Heart right ventricle (tissue), 16 donors: ENCODE data around the gene MOBP. TPM values are rescaled to one million over a fixed set of nuclear protein-coding genes. Genes with fewer than 3 reads are reported as not detected.

Experiments used
- ATAC-seq, 8 donors: fragments of 200-7000 bp; cut with Tn5 transposase; one replicate each; pipeline ENCODE4 v1.9.1; 2020; ENCODE audit warnings: mild to moderate bottlenecking in 8 of 8, moderate library complexity in 8 of 8, moderate number of reproducible peaks in 1 of 8
- DNase-seq, 2 donors: peaks; one replicate each; pipeline ENCODE4 v3.0.0-alpha.2; 2020
- H3K27ac ChIP-seq, 10 donors: fragments of 200-600 bp; sonication (generic) in 2 of 10; one replicate each; pipeline versions ENCODE4 v1.5.0 to v1.8.0; 2020 to 2022; ENCODE audit warnings: mild to moderate bottlenecking in 3 of 10
- H3K27me3 ChIP-seq, 7 donors: fragments of 200-600 bp; one replicate each; pipeline ENCODE4 v1.8.0; 2021 to 2022; ENCODE audit warnings: mild to moderate bottlenecking in 2 of 7
- H3K36me3 ChIP-seq, 9 donors: fragments of 200-600 bp; sonication (generic) in 1 of 9; one replicate each; pipeline versions ENCODE4 v1.5.0 to v1.8.0; 2020 to 2022; ENCODE audit warnings: mild to moderate bottlenecking in 2 of 9
- H3K4me1 ChIP-seq, 9 donors: fragments of 200-600 bp; sonication (generic) in 1 of 9; one replicate each; pipeline versions ENCODE4 v1.5.0 to v1.8.0; 2020 to 2022; ENCODE audit warnings: mild to moderate bottlenecking in 4 of 9
- H3K4me3 ChIP-seq, 10 donors: fragments of 200-600 bp; sonication (generic) in 2 of 10; one replicate each; pipeline versions ENCODE4 v1.5.0 to v1.8.0; 2020 to 2022; ENCODE audit warnings: mild to moderate bottlenecking in 7 of 10, moderate library complexity in 2 of 10
- H3K9me3 ChIP-seq, 11 donors: fragments of 200-600 bp in 10 of 11; sonication (generic) in 2 of 11; one replicate each; pipeline versions ENCODE4 v1.5.0 to v1.8.0; 2013 to 2022; ENCODE audit warnings: mild to moderate bottlenecking in 2 of 11, control low read depth in 1 of 11, moderate library complexity in 1 of 11
- WGBS, 2 donors: extraction: QIAGEN DNeasy Blood & Tissue Kit; methylation state at CpG; one replicate each; pipeline ENCODE4 v1.1.7; 2013; ENCODE audit warnings: inconsistent platforms in 1 of 2; 5-methylcytosine and 5-hydroxymethylcytosine counted together
- intact Hi-C, 10 donors: fragments of 100-400 bp; cut with DNase I; formaldehyde crosslinking; loops; one replicate each; pipeline versions ENCODE4 v1.11.1 to v1.14.2; 2022
- polyA plus RNA-seq, 2 donors: library from polyadenylated mRNA; stranded (reverse); fragments of 200-250 nt; gene quantifications; one replicate each; pipeline ENCODE4 v1.2.3, GENCODE V29; 2013
- total RNA-seq, 10 donors: library from RNA; stranded (reverse); fragmentation: NEBNext Ultra II Directional in 3 of 10; extraction: Animal tissue kit (Norgen Biotek cat#: 25700) in 3 of 10; gene quantifications; one replicate each; pipeline versions ENCODE4 v1.2.1 to v1.2.4, GENCODE V29; 2021 to 2023
- TF ChIP-seq, protein P1 (sequence below), 9 donors: fragments of 200-600 bp; sonication (generic) in 2 of 9; IDR thresholded peaks; one replicate each; pipeline versions ENCODE4 v1.5.0 to v1.8.0; 2021 to 2022; ENCODE audit warnings: antibody characterized with exemption in 9 of 9, mild to moderate bottlenecking in 5 of 9, moderate library complexity in 1 of 9
- donor health status: Arrhythmogenic right ventricular cardiomyopathy.
- donor health status: ischemic (EF 13 %, LVEDD 7.1; RV severe dilation, severe dysfunction).
- donor health status: healthy with polysubstance abuse.
- donor health status: DM: no; HTN: yes; CAD: no.
- donor health status: DM: no; HTN: no; CAD: no.
- donor health status: ischemic (EF 25% LVEDD 6.9; RV normal size, moderate dysfunction).
- donor health status: ischemic (EF 25% LVEDD 5.7; RV mildly dilated, moderate dysfunction).
- donor health status: healthy.
- donor health status: DM: yes; HTN: yes; CAD: no.
- donor health status: Ischemic cardiomyopathy.
- donor health status: ischemic (EF 35%, LVEDD 5.7; RV mildly dilated, moderate dysfunction).
- donor health status: nonischemic (EF 11% LVEDD 7.7; RV severe dilation, severe dysfunction).
- donor health status: DM: yes; HTN: yes; CAD: no.
- donor health status: PGD.
- donor health status: ischemic (EF 29% LVEDD 5.4; RV normal size, mild dysfunction).
- donor health status: nonischemic (EF 23%, LVEDD 6.1; RV moderate dilation, normal function).

MOBP gene
- total and polyA plus RNA-seq, 12 donors = 0.01 to 0.59 (median 0.11) TPM; not detected in 7

DNA sequence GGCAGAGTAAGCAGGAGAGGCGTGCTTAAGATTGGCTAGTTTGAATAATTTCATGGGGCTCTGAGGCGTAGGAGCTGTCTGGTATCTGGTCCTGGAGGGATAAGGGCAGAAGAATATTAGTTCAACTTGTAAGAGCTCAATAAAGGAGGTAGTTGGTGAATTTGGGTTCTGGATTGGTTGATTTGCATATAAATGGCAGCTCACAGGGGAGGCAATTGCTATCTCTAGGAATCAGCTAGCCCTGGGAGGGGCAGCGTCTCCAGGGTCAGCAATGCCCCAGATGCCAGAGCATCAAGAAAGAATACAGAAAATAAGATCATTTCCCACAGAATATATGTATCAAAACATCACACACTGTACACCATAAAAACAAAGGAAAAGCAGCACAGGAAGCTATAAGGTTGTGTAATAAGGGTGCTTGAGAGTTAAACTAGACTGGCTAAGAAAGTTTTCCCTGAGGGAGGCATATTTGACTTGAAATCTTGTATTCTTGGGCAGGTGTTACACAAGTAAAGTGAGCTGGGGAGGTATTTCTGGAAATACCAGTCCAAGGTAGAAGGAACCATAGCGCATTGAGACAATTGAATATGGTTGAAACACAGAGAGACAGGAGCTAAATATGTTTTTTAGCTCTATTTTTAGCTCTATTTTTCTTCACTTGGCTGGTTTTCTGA is 6.1 kb downstream of the MOBP start:
- H3K4me1 ChIP-seq = no peaks in the 10 kb centered on the region
- no peak overlapping the region for H3K4me3 ChIP-seq
- TF ChIP-seq, protein P1, sequence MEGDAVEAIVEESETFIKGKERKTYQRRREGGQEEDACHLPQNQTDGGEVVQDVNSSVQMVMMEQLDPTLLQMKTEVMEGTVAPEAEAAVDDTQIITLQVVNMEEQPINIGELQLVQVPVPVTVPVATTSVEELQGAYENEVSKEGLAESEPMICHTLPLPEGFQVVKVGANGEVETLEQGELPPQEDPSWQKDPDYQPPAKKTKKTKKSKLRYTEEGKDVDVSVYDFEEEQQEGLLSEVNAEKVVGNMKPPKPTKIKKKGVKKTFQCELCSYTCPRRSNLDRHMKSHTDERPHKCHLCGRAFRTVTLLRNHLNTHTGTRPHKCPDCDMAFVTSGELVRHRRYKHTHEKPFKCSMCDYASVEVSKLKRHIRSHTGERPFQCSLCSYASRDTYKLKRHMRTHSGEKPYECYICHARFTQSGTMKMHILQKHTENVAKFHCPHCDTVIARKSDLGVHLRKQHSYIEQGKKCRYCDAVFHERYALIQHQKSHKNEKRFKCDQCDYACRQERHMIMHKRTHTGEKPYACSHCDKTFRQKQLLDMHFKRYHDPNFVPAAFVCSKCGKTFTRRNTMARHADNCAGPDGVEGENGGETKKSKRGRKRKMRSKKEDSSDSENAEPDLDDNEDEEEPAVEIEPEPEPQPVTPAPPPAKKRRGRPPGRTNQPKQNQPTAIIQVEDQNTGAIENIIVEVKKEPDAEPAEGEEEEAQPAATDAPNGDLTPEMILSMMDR (IDR thresholded peaks at IDR 0.05) = no peak
- intact Hi-C loops = no loop called here
- ATAC-seq (no peak), DNase-seq (no peak)
- peaks cover 0 to 19% (median 4%) of the 10 kb centered on the region in 7 donors for H3K27me3 ChIP-seq
- no peak overlapping the region for H3K27ac ChIP-seq
- no peaks in the 10 kb centered on the region for H3K36me3 ChIP-seq
- H3K9me3 ChIP-seq = peaks cover 0 to 20% (median 4%) of the 10 kb centered on the region in 11 donors
- 81 to 83% methylated on average over 4 of the region's 4 CpGs for WGBS, 2 donors

DNA sequence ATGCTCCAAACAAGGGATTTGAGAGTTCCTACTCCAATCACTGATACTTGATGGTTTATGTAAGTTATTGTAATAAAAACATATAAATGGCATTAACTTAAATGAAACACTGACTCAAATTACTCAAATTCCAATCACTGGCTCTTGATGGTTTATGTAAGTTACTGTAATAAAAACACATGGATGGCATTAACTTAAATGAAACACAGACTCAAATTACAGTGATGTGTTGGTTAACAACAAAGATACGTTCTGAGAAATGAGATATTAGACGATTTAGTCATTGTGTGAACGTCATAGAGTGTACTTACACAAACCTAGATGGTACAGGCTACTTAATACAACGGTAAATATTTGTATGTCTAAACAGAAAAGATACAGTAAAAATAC is 6.6 kb downstream of the MOBP start:
- 85 to 87% methylated on average over 4 of the region's 4 CpGs for WGBS, 2 donors
- Histone ChIP-seq H3K36me3 (no peaks in the 10 kb centered on the region), H3K4me3 (no peak overlapping the region), H3K27me3 (peaks cover 0 to 19% (median 4%) of the 10 kb centered on the region in 7 donors), H3K27ac (no peak overlapping the region), H3K9me3 (peaks cover 0 to 20% (median 4%) of the 10 kb centered on the region in 11 donors), H3K4me1 (no peaks in the 10 kb centered on the region)
- ATAC-seq (no peak), DNase-seq (no peak)
- TF ChIP-seq, protein P1 (IDR thresholded peaks at IDR 0.05) = no peak
- intact Hi-C loops = no loop called here

DNA sequence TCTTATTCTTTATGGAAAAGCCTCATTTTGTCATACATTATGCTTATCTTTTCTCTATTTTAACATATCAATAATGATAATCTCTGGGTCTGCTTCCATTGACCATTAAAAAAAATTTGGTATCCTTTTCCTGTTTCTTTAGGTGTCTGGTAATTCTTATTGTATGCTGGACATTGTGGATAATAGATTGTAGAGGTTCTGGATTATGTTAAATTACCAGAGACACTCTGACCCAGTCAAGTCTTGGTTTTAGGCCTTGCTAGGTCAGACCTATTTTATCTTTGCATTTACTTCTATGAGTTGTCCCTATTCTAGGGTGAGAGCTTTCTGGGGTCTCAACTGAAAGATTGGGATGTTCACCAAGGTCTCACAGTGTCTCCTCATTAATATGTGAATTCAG is 9.3 kb downstream of the MOBP start:
- Histone ChIP-seq H3K4me1 (no peaks in the 10 kb centered on the region), H3K36me3 (no peaks in the 10 kb centered on the region), H3K4me3 (no peak overlapping the region), H3K9me3 (peaks cover 0 to 20% (median 4%) of the 10 kb centered on the region in 11 donors), H3K27me3 (peaks cover 0 to 15% (median 4%) of the 10 kb centered on the region in 7 donors), H3K27ac (no peak overlapping the region)
- intact Hi-C loops = no loop called here
- ATAC-seq (no peak), DNase-seq (no peak)
- TF ChIP-seq, protein P1 (IDR thresholded peaks at IDR 0.05) = no peak

DNA sequence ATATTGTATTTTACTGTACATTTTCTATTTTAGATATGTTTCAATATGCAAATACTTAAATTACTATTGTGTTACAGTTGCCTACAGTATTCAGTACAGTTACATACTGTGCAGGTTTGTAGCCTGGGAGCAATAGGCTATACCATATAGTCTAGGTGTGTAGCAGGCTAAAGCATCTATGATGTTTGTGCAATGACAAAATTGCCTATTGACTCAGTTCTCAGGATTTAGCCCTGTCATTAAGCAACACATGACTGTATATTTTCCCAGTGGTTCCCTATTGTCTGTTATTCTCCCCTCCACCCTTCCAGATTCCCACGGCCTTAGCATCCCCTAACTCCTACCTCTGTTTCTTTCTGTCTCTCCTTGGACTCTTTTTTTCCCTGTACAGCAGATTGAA is 10.7 kb downstream of the MOBP start:
- no peaks in the 10 kb centered on the region for H3K36me3 ChIP-seq
- intact Hi-C loops = no loop called here
- no peaks in the 10 kb centered on the region for H3K4me1 ChIP-seq
- TF ChIP-seq, protein P1 (IDR thresholded peaks at IDR 0.05) = no peak
- H3K27ac ChIP-seq = no peak overlapping the region
- ATAC-seq (no peak), DNase-seq (no peak)
- 91 to 93% methylated on average over 1 of the region's 1 CpG for WGBS, 2 donors
- H3K4me3 ChIP-seq = no peak overlapping the region
- H3K9me3 ChIP-seq = peaks cover 0 to 20% (median 4%) of the 10 kb centered on the region in 11 donors
- H3K27me3 ChIP-seq = peaks cover 0 to 6% (median 0%) of the 10 kb centered on the region in 7 donors
